IPS-11a (cell line): ENCODE measurements around the gene CAMK2N2.

ENCODE experiments used
- H3K4me3 ChIP-seq: one replicate; pipeline ENCODE4 v1.5.1; 2013; ENCODE audit warnings: low read depth, low read length, control low read depth

The CAMK2N2 gene

DNA sequence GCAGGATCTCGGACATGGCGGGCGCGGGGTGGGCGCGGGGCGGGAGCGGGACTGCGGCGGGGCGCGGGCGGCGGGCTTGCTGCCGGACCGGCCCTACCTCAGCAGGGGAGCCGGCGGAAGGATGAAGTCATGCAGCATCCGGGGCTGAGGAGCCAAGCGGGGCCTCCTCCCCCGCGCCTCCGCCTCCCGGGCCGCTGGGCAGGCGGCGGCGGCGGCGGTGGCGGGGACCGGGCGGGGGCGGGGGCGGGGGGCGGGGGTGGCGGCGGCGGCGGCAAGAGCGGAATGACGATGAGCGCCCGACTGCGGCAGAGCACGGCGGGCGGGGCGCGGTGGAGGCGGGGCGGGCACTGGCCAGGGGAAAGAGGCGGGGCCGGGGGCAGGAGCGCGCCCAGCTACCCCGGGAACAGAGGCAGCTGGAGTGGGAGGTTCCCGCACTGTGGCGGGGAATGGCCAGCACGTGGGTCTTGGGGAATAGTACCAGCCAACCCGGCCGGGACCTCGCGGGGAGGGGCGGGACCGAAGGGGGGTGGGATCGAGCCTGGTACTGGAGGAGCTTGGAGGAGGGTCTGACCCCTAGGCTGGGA lies at the start of gene CAMK2N2:
CAMK2N2 (minus strand) TSS at position 284 of the 584 bp plus-strand sequence; CDS start at position 16, 268 bp downstream.
- H3K4me3 ChIP-seq = peak within 1 kb of the TSS; percentile 81

DNA sequence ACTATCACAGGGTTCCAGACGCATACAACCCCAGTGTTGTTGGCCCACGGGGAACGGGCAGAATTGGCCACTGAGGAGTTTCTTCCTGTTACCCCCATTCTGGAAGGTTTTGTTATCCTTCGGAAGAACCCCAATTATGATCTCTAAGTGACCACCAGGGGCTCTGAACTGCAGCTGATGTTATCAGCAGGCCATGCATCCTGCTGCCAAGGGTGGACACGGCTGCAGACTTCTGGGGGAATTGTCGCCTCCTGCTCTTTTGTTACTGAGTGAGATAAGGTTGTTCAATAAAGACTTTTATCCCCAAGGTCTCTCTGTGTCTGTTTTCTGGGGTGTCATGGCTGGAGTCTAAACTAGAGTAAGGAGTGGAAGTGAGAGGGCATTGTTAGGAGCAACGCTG lies 47.4 kb upstream of the CAMK2N2 start:
- H3K4me3 ChIP-seq = no peak overlapping the region

DNA sequence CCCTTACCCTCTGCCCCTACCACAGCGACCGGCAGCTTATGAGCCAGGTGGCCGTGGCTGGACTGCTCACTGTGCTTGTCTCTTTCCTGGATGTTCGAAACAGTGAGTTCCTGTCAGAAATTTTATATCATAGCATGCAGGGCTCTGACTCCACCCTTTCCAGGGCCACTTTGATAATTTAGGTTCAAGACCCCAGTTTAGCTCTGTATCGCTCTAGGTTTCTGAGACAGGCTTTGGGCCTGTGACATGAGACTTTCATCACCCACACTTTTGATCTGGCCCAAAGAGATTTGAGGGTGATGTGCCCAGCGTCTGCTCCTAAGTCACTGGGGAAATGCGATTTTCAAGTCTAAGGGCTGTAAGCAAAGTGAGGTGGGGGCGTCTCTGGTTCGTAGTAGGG lies 46.6 kb upstream of the CAMK2N2 start:
- no peak overlapping the region for H3K4me3 ChIP-seq

DNA sequence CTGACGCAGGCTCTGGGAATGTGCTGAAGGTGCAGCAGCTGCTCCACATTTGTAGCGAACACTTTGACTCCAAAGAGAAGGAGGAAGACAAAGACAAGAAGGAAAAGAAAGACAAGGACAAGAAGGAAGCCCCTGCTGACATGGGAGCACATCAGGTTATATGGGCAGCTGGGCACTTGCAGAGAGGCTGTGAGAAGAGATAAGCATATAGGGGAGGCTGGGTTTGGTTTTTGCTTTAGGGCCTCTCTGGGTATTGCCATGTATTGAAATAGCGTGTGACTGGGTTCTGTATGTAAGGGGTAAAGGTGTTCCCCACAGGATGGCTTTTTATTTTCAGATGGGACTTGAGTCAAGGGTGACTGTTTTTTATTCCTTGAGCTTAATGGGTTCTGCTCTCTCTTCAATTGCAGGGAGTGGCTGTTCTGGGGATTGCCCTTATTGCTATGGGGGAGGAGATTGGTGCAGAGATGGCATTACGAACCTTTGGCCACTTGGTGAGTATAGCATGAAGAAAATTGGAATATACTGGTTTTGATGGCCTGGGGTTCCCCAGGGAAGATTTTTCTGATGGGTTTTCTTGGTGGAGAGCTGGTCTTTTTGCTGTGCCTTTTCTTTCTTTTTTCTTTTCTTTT lies 45.1 kb upstream of the CAMK2N2 start:
- no peak overlapping the region for H3K4me3 ChIP-seq

DNA sequence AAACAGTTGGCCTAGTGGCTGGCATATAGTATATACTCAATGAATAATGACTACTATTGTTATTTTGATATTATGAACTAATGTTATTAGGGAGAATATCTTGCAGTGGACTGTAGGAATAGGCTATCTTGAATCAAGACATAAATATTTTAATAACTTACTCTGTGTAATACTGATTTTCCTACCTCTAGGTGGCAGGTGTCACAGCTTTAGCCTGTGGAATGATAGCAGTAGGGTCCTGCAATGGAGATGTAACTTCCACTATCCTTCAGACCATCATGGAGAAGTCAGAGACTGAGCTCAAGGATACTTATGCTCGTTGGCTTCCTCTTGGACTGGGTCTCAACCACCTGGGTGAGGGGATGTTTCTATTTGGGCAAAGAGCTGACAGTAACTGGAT lies 44.2 kb upstream of the CAMK2N2 start:
- H3K4me3 ChIP-seq = no peak overlapping the region

DNA sequence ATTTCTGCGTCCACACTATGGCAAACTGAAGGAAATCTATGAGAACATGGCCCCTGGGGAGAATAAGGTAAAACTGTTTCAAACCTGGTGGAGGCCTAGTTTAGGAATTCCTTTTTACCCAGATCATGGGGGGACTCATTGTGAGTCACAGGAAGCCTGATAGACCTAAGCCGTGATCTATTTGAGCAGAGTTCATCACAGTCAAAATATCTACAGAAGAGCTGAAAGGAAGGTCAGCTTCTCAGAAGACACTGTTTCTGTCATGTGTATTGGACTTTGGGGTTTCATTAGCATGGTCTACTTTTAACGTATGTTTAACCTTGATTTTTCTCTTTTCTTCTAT lies 39.0 kb upstream of the CAMK2N2 start:
- peak overlapping the region; percentile 83 for H3K4me3 ChIP-seq

DNA sequence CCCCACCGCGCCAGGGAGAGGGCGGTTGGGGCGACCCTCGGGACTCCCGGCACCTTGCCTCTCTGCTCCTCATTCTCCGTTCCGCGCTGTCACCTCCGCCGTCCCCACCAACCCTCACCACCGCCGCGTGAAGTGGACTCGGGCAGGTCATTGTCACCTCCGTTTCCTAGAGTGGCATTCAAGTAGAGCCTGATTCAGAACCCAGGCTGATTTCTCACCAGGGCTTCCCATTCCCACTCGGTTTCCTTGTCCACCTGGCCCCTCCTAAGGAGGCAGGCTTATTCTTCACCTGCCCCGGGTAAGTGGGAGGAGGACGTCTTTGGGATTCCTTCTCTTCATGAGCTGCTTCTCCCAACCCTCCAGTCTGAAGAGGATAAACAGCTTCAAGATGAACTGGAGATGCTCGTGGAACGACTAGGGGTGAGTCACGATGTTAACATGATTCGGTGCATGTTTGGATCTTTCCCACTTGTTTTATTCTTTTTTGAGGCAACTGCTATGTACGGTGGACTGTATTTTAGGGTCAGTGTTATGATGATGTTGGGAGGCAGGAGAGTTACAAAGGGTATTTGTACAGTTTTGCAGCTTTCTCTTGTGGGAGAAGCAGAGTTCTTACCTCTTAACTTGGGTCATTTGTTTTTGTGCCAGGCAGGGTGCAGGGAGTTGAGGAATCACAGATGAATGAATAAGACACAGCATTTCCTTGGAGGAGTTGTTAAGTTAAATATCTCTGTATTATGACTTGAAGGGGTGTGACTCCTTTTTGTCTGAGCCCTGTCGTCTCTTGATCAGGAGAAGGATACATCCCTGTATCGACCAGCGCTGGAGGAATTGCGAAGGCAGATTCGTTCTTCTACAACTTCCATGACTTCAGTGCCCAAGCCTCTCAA lies 38.4 kb upstream of the CAMK2N2 start:
- H3K4me3 ChIP-seq = peak overlapping the region; percentile 83

DNA sequence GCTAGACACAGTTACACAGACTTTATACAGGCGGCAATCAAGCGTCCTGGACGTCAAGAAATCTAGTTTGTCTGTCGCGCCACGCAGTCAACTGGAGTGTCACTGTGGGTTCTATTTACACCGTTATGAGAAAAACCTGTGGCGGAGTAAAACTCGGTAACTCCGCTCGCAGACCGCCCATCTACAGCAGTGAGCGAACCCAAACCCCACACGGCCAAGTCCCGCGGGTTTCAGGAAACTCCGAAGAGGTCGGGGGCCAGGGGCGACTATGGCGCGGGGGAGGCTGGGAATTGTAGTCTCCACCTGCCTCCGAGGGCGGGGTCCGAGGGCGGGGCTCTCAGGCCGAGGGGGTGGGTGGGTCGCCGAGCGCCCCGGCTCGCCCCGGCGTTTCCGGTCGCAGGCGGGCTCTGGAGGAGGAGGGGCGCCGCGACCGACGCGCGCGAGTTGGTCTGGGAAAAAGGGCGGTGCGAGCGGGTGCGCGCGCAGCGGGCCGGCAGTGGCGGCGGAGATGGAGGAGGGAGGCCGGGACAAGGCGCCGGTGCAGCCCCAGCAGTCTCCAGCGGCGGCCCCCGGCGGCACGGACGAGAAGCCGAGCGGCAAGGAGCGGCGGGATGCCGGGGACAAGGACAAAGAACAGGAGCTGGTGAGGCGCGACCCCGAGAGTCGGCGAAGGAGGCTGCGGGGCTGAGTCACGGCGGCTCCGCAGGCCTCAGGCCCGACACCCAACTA lies 37.6 kb upstream of the CAMK2N2 start, which contains the start of gene PSMD2:
PSMD2 (plus strand) TSS at position 483 of the 729 bp plus-strand sequence; CDS start at position 509, 26 bp downstream.
- H3K4me3 ChIP-seq = peak within 1 kb of the TSS; percentile 83

DNA sequence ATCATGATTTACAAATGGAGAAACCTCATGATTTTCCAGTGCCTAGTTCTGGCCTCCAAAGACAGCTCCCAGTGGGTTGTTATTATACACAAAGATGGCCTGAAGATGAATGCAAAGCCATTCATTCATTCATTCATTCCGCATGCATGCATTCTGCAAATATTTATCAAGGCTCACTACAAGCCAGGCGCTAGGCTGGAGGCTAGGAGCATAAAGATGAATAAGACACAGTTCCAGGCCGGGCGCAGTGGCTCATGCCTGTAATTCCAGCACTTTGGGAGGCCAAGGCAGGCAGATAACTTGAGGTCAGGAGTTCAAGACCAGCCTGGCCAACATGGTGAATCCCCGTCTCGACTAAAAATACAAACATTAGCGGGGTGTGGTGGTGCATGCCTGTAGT lies 35.3 kb upstream of the CAMK2N2 start:
- H3K4me3 ChIP-seq = no peak overlapping the region

DNA sequence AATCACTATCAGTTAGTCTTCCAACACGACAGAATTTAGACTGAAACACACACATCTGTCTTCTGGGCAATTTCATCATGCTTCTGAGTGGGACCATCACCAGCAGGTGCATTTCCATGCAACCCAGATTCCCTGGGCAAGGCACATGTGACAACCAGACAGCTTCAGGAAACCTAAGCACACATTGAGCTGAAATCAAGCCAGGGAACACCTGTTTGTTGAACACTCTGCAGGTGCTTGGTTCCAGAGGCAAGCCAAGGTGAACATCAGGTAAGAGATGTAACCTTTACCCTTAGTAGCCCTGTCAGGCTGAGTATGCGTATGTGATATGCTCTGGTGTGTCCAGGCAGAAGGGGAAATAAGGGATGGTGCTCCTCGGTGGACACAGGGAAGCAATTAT lies 34.4 kb upstream of the CAMK2N2 start:
- H3K4me3 ChIP-seq = no peak overlapping the region

DNA sequence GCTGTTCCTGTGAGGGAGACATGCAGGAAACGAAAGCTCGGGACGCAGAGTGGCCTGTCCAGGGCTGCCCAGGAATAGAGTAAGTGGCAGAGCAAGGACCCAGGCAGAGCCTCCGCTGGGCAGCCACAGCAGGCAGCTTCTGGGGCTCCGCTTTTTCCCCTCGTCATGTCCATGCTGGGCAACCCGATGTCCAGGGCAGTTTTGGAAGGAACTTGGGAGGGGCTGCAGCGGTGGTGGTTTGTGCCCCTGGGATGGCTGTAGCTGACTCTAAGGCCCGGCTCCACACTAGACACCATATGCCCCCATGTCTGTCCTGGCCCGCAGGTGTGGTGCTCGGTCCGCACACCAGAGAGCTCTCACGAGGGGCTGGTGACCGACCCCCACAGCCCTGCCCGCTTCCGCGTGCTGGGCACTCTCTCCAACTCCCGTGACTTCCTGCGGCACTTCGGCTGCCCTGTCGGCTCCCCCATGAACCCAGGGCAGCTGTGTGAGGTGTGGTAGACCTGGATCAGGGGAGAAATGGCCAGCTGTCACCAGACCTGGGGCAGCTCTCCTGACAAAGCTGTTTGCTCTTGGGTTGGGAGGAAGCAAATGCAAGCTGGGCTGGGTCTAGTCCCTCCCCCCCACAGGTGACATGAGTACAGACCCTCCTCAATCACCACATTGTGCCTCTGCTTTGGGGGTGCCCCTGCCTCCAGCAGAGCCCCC lies 30.5 kb upstream of the CAMK2N2 start:
- no peak overlapping the region for H3K4me3 ChIP-seq

DNA sequence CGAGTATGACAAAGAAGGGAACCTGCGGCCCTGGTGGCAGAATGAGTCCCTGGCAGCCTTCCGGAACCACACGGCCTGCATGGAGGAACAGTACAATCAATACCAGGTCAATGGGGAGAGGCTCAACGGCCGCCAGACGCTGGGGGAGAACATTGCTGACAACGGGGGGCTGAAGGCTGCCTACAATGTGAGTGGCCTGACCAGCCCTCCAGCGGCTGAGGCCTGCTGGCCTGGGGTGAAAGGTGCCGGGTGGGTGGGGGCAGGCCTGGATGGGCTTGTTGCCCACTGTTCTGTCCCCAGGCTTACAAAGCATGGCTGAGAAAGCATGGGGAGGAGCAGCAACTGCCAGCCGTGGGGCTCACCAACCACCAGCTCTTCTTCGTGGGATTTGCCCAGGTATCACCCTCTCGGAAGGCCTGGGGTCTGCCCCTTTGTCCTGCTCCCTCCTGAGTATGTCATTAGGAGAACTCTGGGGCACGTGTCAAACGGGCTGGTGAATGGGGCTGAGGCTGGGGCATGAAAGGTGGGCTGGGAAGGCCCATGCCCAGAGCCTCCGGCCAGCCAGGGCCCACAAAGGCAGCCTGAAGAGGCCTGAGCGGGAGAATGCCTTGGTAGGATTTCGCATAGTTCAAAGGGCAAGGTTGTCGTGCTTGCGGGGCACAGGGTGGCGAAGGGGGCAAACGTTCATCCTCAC lies 29.8 kb upstream of the CAMK2N2 start:
- no peak overlapping the region for H3K4me3 ChIP-seq

DNA sequence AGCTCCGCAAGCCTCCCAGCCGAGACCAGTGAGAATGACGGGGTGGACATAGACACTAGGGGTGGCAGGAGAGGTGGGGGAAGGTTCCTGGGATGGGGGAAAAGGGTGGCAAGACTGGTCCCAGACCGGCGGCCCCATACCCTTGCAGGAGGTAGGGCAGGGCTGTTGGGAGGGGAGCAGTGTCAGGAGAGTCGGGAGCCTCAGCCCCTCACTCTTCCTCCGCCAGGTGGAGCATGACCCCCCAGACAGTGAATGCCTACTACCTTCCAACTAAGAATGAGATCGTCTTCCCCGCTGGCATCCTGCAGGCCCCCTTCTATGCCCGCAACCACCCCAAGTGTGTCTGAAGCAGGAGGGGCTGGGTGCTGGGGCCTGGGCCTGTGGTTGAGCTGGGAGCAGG lies 29.0 kb upstream of the CAMK2N2 start:
- H3K4me3 ChIP-seq = no peak overlapping the region

DNA sequence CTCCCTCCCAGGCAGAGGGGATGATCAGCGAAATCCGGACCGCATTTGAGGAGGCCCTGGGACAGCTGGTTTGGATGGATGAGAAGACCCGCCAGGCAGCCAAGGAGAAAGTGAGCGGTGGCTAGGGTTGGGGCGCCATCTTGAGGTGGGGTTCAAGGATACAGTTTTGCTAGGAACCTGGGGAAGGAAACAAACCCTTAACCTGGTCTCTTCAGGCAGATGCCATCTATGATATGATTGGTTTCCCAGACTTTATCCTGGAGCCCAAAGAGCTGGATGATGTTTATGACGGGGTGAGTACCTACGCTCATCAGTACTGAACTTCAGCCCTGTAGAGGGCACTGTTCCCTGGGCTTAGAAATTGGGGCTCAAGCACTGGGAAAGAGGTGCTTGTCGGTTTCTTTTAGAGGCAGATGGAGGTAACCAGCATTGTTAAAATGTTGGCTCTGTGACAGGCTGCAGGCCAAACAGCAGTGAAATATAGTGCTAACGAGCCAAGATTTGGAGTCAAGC lies 28.1 kb upstream of the CAMK2N2 start:
- no peak overlapping the region for H3K4me3 ChIP-seq

DNA sequence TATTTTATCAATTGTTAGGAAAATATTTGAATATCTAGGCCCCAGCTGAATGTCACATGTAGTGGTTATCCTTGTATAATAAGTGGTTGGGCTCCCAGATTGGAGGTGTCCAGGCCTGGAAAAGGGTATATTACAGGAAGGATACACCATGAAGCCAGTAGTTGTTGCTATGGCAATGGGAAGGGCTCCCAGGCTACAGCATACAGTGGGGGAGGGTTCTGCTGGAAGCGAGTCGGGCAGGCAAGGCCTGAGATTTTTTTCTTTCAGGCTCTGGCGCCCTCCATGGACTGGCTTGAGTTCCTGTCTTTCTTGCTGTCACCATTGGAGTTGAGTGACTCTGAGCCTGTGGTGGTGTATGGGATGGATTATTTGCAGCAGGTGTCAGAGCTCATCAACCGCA lies 23.3 kb upstream of the CAMK2N2 start:
- H3K4me3 ChIP-seq = no peak overlapping the region

DNA sequence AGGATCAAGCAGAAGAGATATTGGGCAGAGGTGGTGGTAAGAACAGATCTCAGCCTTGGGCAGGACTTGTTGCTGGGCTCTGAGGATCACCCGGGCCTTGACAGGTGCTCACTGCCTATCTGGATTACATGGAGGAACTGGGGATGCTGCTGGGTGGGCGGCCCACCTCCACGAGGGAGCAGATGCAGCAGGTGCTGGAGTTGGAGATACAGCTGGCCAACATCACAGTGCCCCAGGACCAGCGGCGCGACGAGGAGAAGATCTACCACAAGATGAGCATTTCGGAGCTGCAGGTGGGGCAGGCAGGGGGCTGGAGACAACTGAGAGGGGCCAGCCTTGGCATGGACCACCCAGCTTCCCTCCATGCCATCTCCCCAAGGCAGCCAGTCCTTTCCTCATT lies 22.3 kb upstream of the CAMK2N2 start:
- no peak overlapping the region for H3K4me3 ChIP-seq

DNA sequence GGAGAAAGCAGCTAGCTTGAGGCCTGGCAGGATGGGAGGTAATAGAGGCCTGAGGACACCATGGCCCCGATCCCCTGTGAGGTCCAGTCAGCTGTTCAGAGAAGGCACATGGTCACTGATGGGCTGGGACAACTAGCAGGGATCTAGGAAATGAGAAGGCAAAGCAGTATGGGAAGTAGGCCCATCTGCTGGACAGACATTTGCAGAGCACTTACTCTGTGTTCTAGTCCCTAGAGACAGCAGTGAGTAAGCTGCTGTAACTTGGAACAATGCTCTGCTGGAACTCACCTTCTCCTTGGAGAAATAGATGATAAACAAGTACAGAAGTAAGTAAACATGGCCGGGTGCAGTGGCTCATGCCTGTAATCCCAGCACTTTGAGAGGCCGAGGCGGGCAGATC lies 21.6 kb upstream of the CAMK2N2 start:
- no peak overlapping the region for H3K4me3 ChIP-seq

DNA sequence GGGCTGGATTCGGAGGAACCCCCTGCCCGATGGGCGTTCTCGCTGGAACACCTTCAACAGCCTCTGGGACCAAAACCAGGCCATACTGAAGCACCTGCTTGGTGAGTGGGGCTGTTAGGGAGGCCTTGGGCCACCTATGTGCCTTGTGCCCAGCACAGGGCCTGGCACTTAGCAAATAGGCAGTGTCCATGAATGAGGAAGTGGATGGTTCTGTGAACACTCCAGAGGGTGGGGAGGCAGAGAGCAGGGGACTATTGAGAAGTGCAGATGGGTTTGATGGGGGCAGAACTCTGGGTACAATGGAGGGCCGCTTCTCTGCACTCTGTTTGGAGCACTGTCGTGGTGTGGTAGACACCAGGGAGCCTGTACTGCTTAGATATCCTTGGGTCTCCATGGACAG lies 16.0 kb upstream of the CAMK2N2 start:
- no peak overlapping the region for H3K4me3 ChIP-seq

DNA sequence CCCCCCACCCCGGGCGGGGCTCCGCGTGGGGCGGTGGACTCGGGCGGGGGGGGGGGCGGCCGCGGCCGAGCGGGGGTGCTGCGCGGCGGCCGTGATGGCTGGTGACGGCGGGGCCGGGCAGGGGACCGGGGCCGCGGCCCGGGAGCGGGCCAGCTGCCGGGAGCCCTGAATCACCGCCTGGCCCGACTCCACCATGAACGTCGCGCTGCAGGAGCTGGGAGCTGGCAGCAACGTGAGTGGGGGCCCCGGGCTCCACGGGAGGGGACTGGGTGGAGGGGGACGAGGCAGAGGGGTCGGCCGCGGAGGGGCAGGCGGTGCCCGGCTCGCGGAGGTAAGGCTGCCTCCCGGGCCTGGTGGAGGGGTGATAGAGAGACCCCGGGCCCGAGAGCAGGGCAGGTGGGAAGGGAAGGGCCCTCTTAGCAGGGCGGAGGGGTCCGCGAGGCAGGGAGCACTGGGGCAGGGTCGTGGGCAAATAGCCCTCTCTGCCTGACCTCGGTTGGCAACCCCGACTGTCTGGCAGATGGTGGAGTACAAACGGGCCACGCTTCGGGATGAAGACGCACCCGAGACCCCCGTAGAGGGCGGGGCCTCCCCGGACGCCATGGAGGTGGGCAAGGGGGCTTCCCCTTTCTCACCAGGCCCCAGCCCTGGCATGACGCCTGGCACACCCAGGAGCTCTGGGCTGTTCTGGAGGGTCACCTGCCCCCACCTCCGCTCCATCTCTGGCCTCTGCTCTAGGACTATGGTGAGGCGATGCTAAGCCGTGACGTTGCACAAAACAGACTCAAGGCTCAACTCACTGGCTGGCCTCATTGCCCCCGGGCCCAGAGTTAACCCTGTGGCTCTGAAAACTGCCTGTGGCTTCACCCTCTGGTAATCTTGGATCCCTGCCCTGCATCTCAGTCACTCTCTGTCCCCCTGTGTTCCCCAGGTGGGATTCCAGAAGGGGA lies 14.9 kb upstream of the CAMK2N2 start, which contains the start of gene ECE2:
ECE2 (plus strand) TSS at position 62 of the 950 bp plus-strand sequence; CDS start at position 194, 132 bp downstream.
- H3K4me3 ChIP-seq = peak within 1 kb of the TSS; percentile 27
